Endothelial cell (in vitro differentiated cells): ENCODE results near the gene POU5F1. TPM values are rescaled to one million over a fixed set of nuclear protein-coding genes. Genes with fewer than 3 reads are reported as not detected.
"Not testable (repeated sequence)": the region's sequence is repeated elsewhere in the genome, so short reads cannot be mapped to it uniquely, and the experiment has no call there.

Experiments used
- DNase-seq: peaks from one replicate; pipeline ENCODE4 v3.0.0; 2021; ENCODE audit warnings: low spot score
- H3K27ac Mint-ChIP-seq: one replicate; pipeline ENCODE4 v1.8.0; 2021; ENCODE audit warnings: mixed read lengths, inconsistent platforms; ENCODE audit not compliant: unreplicated experiment
- H3K27me3 Mint-ChIP-seq: one replicate; pipeline ENCODE4 v1.8.0; 2021; ENCODE audit warnings: mild to moderate bottlenecking, moderate library complexity, mixed read lengths, inconsistent platforms; ENCODE audit not compliant: unreplicated experiment
- H3K36me3 Mint-ChIP-seq: one replicate; pipeline ENCODE4 v1.8.0; 2021; ENCODE audit warnings: mild to moderate bottlenecking, low read depth, mixed read lengths, inconsistent platforms; ENCODE audit not compliant: unreplicated experiment
- H3K4me1 Mint-ChIP-seq: one replicate; pipeline ENCODE4 v1.8.0; 2021; ENCODE audit warnings: mild to moderate bottlenecking, mixed read lengths, inconsistent platforms; ENCODE audit not compliant: unreplicated experiment
- H3K4me3 Mint-ChIP-seq: one replicate; pipeline ENCODE4 v1.8.0; 2021; ENCODE audit warnings: mild to moderate bottlenecking, mixed read lengths, inconsistent platforms; ENCODE audit not compliant: unreplicated experiment
- H3K9me3 Mint-ChIP-seq: one replicate; pipeline ENCODE4 v1.8.0; 2021; ENCODE audit warnings: mixed read lengths, inconsistent platforms; ENCODE audit not compliant: unreplicated experiment
- total RNA-seq: library from RNA; stranded (reverse); fragmentation: NEBNext Ultra II Directional; extraction: Animal tissue kit (Norgen Biotek cat#: 25700); gene quantifications from one replicate; pipeline ENCODE4 v1.2.1, GENCODE V29; 2021; ENCODE audit not compliant: unreplicated experiment
- TF ChIP-seq, protein P1 (sequence below): fragments of 200-600 bp; sonication (generic); IDR thresholded peaks from one replicate; pipeline ENCODE4 v1.5.0; 2021; ENCODE audit warnings: antibody characterized with exemption; ENCODE audit not compliant: unreplicated experiment

The POU5F1 gene
- total RNA-seq, 1 donor from 2014 or later: 88.7 TPM

- no peak overlapping the region for H3K27ac Mint-ChIP-seq
- DNase-seq: no peak
- H3K36me3 Mint-ChIP-seq: peaks cover 4% of the 10 kb centered on the region
- H3K4me3 Mint-ChIP-seq: no peak overlapping the region
- H3K27me3 Mint-ChIP-seq: peaks cover 7% of the 10 kb centered on the region
- TF ChIP-seq, protein P1, sequence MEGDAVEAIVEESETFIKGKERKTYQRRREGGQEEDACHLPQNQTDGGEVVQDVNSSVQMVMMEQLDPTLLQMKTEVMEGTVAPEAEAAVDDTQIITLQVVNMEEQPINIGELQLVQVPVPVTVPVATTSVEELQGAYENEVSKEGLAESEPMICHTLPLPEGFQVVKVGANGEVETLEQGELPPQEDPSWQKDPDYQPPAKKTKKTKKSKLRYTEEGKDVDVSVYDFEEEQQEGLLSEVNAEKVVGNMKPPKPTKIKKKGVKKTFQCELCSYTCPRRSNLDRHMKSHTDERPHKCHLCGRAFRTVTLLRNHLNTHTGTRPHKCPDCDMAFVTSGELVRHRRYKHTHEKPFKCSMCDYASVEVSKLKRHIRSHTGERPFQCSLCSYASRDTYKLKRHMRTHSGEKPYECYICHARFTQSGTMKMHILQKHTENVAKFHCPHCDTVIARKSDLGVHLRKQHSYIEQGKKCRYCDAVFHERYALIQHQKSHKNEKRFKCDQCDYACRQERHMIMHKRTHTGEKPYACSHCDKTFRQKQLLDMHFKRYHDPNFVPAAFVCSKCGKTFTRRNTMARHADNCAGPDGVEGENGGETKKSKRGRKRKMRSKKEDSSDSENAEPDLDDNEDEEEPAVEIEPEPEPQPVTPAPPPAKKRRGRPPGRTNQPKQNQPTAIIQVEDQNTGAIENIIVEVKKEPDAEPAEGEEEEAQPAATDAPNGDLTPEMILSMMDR: no peak
- H3K4me1 Mint-ChIP-seq: peaks cover 4% of the 10 kb centered on the region
- H3K9me3 Mint-ChIP-seq: no peaks in the 10 kb centered on the region
Measured at GRCh38 chr6:31169123-31169857, 1.2 kb downstream of the POU5F1 start.

GRCh38 chr6:31168606-31169005 lies 1.9 kb downstream of the POU5F1 start:
- H3K27ac Mint-ChIP-seq: no peak overlapping the region

GRCh38 chr6:31165986-31166385 lies 4.5 kb downstream of the POU5F1 start:
- Mint-ChIP-seq H3K36me3 (peaks cover 4% of the 10 kb centered on the region), H3K9me3 (no peaks in the 10 kb centered on the region), H3K27ac (no peak overlapping the region), H3K4me3 (no peak overlapping the region), H3K27me3 (no peaks in the 10 kb centered on the region), H3K4me1 (peaks cover 4% of the 10 kb centered on the region)
- TF ChIP-seq, protein P1: no peak
- no peak for DNase-seq

More at GRCh38 chr6:31168606-31169005, 1.9 kb downstream of the POU5F1 start:
- Mint-ChIP-seq H3K4me3 (no peak overlapping the region), H3K4me1 (peaks cover 4% of the 10 kb centered on the region), H3K9me3 (no peaks in the 10 kb centered on the region), H3K27me3 (peaks cover 7% of the 10 kb centered on the region), H3K36me3 (peaks cover 4% of the 10 kb centered on the region)
- no peak for DNase-seq
- TF ChIP-seq, protein P1: no peak

GRCh38 chr6:31165064-31165832 lies 5.2 kb downstream of the POU5F1 start:
- not testable (repeated sequence) for H3K27ac Mint-ChIP-seq, H3K27me3 Mint-ChIP-seq, H3K9me3 Mint-ChIP-seq, H3K4me3 Mint-ChIP-seq, DNase-seq, H3K4me1 Mint-ChIP-seq, H3K36me3 Mint-ChIP-seq

DNA sequence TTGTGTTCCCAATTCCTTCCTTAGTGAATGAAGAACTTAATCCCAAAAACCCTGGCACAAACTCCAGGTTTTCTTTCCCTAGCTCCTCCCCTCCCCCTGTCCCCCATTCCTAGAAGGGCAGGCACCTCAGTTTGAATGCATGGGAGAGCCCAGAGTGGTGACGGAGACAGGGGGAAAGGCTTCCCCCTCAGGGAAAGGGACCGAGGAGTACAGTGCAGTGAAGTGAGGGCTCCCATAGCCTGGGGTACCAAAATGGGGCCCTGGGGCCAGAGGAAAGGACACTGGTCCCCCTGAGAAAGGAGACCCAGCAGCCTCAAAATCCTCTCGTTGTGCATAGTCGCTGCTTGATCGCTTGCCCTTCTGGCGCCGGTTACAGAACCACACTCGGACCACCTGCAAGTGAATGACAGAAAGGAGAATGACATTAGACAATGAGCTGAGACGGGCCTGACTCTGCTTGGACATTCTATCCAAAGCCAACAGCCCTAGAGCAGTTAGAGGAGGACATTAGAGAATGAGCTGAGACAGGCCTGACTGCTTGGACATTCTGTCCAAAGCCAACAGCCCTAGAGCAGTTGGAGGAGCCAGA lies 5.9 kb downstream of the POU5F1 start:
- H3K4me3 Mint-ChIP-seq, H3K27me3 Mint-ChIP-seq, H3K9me3 Mint-ChIP-seq, H3K36me3 Mint-ChIP-seq, H3K4me1 Mint-ChIP-seq, H3K27ac Mint-ChIP-seq, DNase-seq: not testable (repeated sequence)
